ENCODE results near the gene PCSK4.

DNA sequence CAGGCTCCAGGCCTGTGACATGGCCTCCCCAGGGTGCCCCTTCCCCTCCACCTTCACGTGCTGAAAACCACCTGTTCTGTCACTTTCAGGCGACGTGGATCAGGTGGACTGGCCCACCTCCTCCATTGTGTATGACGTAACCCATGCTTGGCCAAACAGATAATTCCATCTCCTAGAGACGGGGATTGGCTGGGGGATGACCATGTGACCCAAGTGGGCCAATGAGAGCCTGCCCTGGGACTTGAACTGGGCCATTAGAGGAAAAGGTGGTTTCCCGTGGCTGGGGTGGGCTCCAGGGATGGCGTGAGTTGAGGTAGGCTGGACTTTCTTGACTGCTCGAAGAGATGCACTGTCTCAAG lies 26.2 kb upstream of the PCSK4 start:
- TF ChIP-seq ZNF211 (tag by site-specific recombination; IDR thresholded peaks at IDR 0.05; ENCODE audit: low read depth), result no peak
- TF ChIP-seq, protein P1, sequence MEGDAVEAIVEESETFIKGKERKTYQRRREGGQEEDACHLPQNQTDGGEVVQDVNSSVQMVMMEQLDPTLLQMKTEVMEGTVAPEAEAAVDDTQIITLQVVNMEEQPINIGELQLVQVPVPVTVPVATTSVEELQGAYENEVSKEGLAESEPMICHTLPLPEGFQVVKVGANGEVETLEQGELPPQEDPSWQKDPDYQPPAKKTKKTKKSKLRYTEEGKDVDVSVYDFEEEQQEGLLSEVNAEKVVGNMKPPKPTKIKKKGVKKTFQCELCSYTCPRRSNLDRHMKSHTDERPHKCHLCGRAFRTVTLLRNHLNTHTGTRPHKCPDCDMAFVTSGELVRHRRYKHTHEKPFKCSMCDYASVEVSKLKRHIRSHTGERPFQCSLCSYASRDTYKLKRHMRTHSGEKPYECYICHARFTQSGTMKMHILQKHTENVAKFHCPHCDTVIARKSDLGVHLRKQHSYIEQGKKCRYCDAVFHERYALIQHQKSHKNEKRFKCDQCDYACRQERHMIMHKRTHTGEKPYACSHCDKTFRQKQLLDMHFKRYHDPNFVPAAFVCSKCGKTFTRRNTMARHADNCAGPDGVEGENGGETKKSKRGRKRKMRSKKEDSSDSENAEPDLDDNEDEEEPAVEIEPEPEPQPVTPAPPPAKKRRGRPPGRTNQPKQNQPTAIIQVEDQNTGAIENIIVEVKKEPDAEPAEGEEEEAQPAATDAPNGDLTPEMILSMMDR (tag by site-specific recombination; IDR thresholded peaks at IDR 0.05), result no peak
- TF ChIP-seq ZFP41 (tag by site-specific recombination; IDR thresholded peaks at IDR 0.05; ENCODE audit: borderline replicate concordance), result no peak
- no peak for TF ChIP-seq TCF7L2 (IDR thresholded peaks at IDR 0.05; ENCODE audit: borderline replicate concordance, low read depth, low read length)
- TF ChIP-seq ZNF701 (tag by site-specific recombination; IDR thresholded peaks at IDR 0.05), result no peak
- no peak for TF ChIP-seq ZNF626 (tag by site-specific recombination; IDR thresholded peaks at IDR 0.05)

Data from HEK293 (cell line).